GM18502 (cell line): Measurements from ENCODE around the gene ALDH16A1.

Experiments used
- ATAC-seq: cut with Tn5 transposase; IDR thresholded peaks from one replicate; pipeline ENCODE4 v1.9.1; 2021; ENCODE audit warnings: mild to moderate bottlenecking; ENCODE audit not compliant: unreplicated experiment, poor library complexity

ALDH16A1 gene

GRCh38 chr19:49506575-49507105 is 53.6 kb downstream of the ALDH16A1 start:
- ATAC-seq, result no peak

- ATAC-seq, result no peak
Measured at GRCh38 chr19:49507803-49508494, 54.9 kb downstream of the ALDH16A1 start.

GRCh38 chr19:49512970-49513745 is 60.1 kb downstream of the ALDH16A1 start:
- ATAC-seq, result no peak

- ATAC-seq, result no peak
Measured at GRCh38 chr19:49513746-49514118, 60.7 kb downstream of the ALDH16A1 start.

GRCh38 chr19:49514151-49514550 is 61.1 kb downstream of the ALDH16A1 start:
- ATAC-seq, result no peak

- no peak for ATAC-seq
Measured at GRCh38 chr19:49515767-49516166, 62.7 kb downstream of the ALDH16A1 start.

- ATAC-seq, result no peak
Measured at GRCh38 chr19:49518033-49518432, 65.0 kb downstream of the ALDH16A1 start.
